ENCODE results near the gene FERMT3. TPM values are rescaled to one million over a fixed set of nuclear protein-coding genes. Genes with fewer than 3 reads are reported as not detected.

Gene FERMT3
- total RNA-seq, 1 experiment from 2014 or later: 0.20 TPM

GRCh38 chr11:64264371-64264852, 57.9 kb downstream of the FERMT3 start:
- DNase-seq (ENCODE audit: low read depth): no peak

- DNase-seq (ENCODE audit: low read depth): no peak
These were observed 58.9 kb downstream of the FERMT3 start for GRCh38 chr11:64265176-64266160.

GRCh38 chr11:64266339-64266738, 59.8 kb downstream of the FERMT3 start:
- DNase-seq (ENCODE audit: low read depth): peak; percentile 69

DNA sequence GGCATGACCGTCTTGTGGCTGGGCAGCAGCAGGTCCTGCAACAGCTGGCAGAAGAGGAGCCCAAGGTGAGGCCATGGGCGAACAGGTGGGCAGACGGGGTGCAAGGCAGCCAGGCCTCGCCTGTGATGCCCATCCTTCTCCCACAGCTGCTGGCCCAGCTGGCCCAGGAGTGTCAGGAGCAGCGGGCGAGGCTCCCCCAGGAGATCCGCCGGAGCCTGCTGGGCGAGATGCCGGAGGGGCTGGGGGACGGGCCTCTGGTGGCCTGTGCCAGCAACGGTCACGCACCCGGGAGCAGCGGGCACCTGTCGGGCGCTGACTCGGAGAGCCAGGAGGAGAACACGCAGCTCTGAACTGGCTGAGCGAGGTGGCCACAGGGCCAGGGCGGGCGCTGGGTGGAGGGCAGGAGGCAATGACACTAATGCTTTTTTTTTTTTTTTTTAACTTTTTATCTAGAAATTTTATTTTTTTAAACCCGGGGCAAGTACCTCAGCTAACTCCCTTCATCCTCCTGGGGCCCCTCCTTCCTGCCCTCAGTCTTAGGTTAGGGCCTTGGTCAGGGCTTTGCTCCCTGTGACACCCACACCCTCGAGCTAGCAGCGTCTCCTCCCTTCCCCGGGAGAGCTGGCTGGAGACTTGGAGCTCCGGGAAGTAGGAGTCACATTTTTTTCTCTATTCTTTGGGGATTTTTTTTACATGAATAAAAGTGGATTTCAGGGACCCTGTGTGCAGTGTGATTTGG, 60.9 kb downstream of the FERMT3 start:
- DNase-seq (ENCODE audit: low read depth): no peak

DNA sequence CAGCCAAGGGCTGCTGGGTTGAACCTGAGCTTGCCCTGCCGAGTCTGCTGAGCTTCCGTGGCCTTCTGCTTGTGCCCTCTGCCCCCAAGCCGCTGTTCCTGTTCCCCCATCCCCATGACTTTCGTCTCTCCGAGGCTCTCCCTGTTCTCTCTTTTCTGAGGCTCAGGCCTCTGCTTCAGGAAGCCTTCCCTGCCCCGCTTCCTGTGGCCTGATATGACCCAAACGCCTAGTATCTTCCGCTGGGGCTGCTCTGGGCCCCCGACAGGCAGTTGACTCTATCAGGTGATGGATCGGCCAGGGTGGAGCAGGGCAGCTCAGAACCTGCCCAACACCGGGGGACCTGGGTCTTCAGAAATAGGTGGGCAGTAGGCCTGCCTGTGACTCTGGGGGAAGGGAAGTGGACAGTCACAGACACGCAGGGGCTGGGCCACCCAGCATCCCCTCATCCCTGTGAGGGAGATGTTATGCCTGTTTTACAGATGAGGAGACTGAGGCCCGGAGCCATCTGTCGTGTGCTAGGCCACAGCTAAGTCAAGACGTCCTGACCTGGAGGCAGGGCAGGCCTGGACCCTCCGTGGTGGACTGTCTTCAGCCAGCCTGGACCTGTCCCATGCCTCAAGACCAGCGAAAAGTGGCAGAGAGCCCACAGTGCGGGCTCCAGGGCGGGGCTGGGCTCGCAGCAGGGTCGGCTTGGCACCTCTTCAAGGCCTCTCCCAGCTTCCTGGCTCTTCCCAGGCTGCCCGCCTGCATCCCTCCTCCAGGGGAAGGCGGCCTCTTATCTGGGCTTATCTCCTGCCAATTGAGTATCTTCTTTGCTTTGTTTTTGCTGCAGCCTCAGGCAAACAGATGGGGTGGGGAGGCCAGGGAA, 61.7 kb downstream of the FERMT3 start:
- DNase-seq (ENCODE audit: low read depth): peak; percentile 90

DNA sequence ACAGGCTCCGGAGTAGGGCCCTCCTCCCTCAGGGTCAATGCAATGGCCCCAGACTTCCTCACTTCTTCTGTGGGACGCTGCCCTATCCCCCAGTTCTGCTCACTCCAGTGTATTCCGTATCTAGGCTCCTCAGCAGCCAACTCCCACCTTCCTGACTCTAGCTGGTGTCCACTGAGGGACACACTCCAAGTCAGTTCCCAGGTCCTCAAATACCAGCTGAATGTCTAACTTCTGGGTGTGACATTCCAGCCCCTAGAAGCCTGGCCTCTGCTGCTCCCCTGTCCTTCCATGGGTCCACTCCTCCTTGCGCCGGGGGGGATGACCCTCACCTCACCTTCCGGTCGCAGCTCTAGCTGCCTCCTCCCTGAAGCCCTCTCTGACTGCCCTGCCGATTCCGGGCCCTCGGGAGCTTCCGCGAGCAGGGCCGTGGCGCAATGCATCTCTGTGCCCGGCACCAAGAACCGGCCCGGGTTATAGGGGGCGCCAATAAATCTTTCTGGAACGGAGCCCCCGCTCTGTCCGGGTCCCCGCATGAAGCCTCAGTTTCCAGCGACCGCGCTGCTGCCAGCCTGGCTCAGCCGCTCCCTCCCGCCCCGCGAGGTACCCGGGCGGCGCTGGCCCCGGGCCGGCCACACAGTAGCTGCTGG, 62.5 kb downstream of the FERMT3 start:
- no peak for DNase-seq (ENCODE audit: low read depth)

DNA sequence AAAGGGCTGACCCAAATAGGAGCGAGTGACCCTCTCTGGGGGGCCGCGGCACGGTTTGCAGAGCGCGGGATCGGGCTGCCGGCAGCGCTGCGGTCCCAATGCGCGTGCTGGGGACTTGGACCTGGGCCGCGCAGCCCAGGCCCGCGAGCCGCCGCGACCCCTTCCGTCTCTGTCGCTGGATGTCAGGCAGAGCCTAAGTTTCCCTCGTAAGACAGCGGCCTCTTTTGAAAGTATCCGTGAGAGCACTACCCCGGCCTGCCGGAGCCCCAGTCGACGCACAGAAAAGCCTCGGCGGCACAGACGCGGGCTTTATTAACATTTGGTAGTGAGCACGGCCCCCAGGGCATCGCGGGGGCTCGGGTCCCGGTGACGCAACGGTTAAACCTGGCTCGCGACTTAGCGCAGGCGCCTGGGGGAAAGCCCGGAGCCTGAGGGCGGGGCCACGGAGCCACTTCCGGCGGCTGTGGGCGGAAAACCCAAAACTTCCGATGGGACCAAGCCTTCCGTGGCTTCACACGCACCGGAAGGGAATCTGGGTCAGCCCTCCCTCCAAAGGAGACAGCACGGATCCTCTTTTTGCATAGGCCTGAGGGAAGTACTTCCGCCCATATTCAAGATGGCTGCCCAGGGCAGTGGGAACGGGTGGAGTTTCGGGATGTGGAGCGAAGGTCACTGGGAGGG, 63.2 kb downstream of the FERMT3 start:
- peak; percentile 100 for DNase-seq (ENCODE audit: low read depth)

Other genes starting within 250 kb of the FERMT3 start
- 875 and 1,019 TPM in 2 replicates for gene COX8A, start 232.1 kb upstream of the FERMT3 start, total RNA-seq (2014; rRNA removed; shearing (Covaris generic))
- gene OTUB1, start 220.3 kb upstream of the FERMT3 start, total RNA-seq (2014; rRNA removed; shearing (Covaris generic)): 62.8 and 74.0 TPM in 2 replicates
- gene FLRT1, start 170.8 kb upstream of the FERMT3 start, total RNA-seq (2014; rRNA removed; shearing (Covaris generic)): 0.02 and 0.15 TPM in 2 replicates
- 3.8 and 10.3 TPM in 2 replicates for gene MACROD1, start 40.6 kb upstream of the FERMT3 start, total RNA-seq (2014; rRNA removed; shearing (Covaris generic))
- gene STIP1, start 20.6 kb upstream of the FERMT3 start, total RNA-seq (2014; rRNA removed; shearing (Covaris generic)): 244 and 310 TPM in 2 replicates
- gene TRPT1, start 19.5 kb downstream of the FERMT3 start, total RNA-seq (2014; rRNA removed; shearing (Covaris generic)): 55.9 and 59.8 TPM in 2 replicates
- gene NUDT22, start 19.6 kb downstream of the FERMT3 start, total RNA-seq (2014; rRNA removed; shearing (Covaris generic)): 74.7 and 79.3 TPM in 2 replicates
- 20.6 and 23.7 TPM in 2 replicates for gene DNAJC4, start 23.8 kb downstream of the FERMT3 start, total RNA-seq (2014; rRNA removed; shearing (Covaris generic))
- 29.8 and 36.1 TPM in 2 replicates for gene VEGFB, start 27.9 kb downstream of the FERMT3 start, total RNA-seq (2014; rRNA removed; shearing (Covaris generic))
- gene FKBP2, start 34.4 kb downstream of the FERMT3 start, total RNA-seq (2014; rRNA removed; shearing (Covaris generic)): 100 and 104 TPM in 2 replicates
- 248 and 263 TPM in 2 replicates for gene PPP1R14B, start 40.2 kb downstream of the FERMT3 start, total RNA-seq (2014; rRNA removed; shearing (Covaris generic))
- 24.0 and 42.3 TPM in 2 replicates for gene PLCB3, start 44.8 kb downstream of the FERMT3 start, total RNA-seq (2014; rRNA removed; shearing (Covaris generic))
- gene BAD, start 77.9 kb downstream of the FERMT3 start, total RNA-seq (2014; rRNA removed; shearing (Covaris generic)): 148 and 163 TPM in 2 replicates
- gene GPR137, start 79.1 kb downstream of the FERMT3 start, total RNA-seq (2014; rRNA removed; shearing (Covaris generic)): 32.7 and 39.5 TPM in 2 replicates
- gene KCNK4, start 84.6 kb downstream of the FERMT3 start, total RNA-seq (2014; rRNA removed; shearing (Covaris generic)): 0.10 TPM in 1 of 2 replicates, not detected in the other
- gene CATSPERZ, start 93.6 kb downstream of the FERMT3 start, total RNA-seq (2014; rRNA removed; shearing (Covaris generic)): not detected in 2 replicates
- gene ESRRA, start 98.8 kb downstream of the FERMT3 start, total RNA-seq (2014; rRNA removed; shearing (Covaris generic)): 15.5 and 35.2 TPM in 2 replicates
- gene TRMT112, start 110.8 kb downstream of the FERMT3 start, total RNA-seq (2014; rRNA removed; shearing (Covaris generic)): 378 and 452 TPM in 2 replicates
- gene PRDX5, start 111.4 kb downstream of the FERMT3 start, total RNA-seq (2014; rRNA removed; shearing (Covaris generic)): 229 and 260 TPM in 2 replicates
- gene CCDC88B, start 133.5 kb downstream of the FERMT3 start, total RNA-seq (2014; rRNA removed; shearing (Covaris generic)): 0.07 and 3.9 TPM in 2 replicates
- 26.9 and 41.8 TPM in 2 replicates for gene RPS6KA4, start 152.4 kb downstream of the FERMT3 start, total RNA-seq (2014; rRNA removed; shearing (Covaris generic))